Activated CD4-positive, alpha-beta T cell treated with anti-CD3 and anti-CD28 coated beads, Interleukin-2, amount 10 ng/mL, durations not matched to agents 7 days and 5 days (primary cell): ENCODE data around the gene TSC1. TPM values are rescaled to one million over a fixed set of nuclear protein-coding genes. Genes with fewer than 3 reads are reported as not detected.

Experiments used
- CTCF ChIA-PET: fragments of 350-600 bp; sonication (Branson Sonifier 250); formaldehyde crosslinking; loops from one replicate; lab custom pipeline; 2021; ENCODE audit warnings: antibody characterized with exemption; lab: Charles Lee
- POLR2A ChIA-PET: fragments of 350-600 bp; sonication (Branson Sonifier 250); formaldehyde crosslinking; loops from one replicate; lab custom pipeline; 2021; ENCODE audit warnings: antibody characterized with exemption; lab: Charles Lee
- DNase-seq: peaks from one replicate; pipeline ENCODE4 v3.0.0-alpha.2; 2020
- H3K27ac Mint-ChIP-seq: one replicate; pipeline ENCODE4 v1.8.0; 2021; ENCODE audit warnings: mild to moderate bottlenecking, moderate library complexity, mixed read lengths
- H3K27me3 Mint-ChIP-seq: one replicate; pipeline ENCODE4 v1.8.0; 2021; ENCODE audit warnings: mixed read lengths
- H3K36me3 Mint-ChIP-seq: one replicate; pipeline ENCODE4 v1.8.0; 2021; ENCODE audit warnings: low read depth, mixed read lengths
- H3K4me1 Mint-ChIP-seq: one replicate; pipeline ENCODE4 v1.8.0; 2021; ENCODE audit warnings: mixed read lengths
- H3K4me3 Mint-ChIP-seq: one replicate; pipeline ENCODE4 v1.8.0; 2021; ENCODE audit warnings: mild to moderate bottlenecking, moderate library complexity, mixed read lengths
- H3K9me3 Mint-ChIP-seq: one replicate; pipeline ENCODE4 v1.8.0; 2021; ENCODE audit warnings: mixed read lengths
- total RNA-seq, 2 experiments: library from RNA; stranded (reverse); gene quantifications; one replicate each; pipeline ENCODE4 v1.2.3, GENCODE V29; 2021

The TSC1 gene
- total RNA-seq, 2 experiments from 2014 or later = 36.8 to 37.6 TPM

DNA sequence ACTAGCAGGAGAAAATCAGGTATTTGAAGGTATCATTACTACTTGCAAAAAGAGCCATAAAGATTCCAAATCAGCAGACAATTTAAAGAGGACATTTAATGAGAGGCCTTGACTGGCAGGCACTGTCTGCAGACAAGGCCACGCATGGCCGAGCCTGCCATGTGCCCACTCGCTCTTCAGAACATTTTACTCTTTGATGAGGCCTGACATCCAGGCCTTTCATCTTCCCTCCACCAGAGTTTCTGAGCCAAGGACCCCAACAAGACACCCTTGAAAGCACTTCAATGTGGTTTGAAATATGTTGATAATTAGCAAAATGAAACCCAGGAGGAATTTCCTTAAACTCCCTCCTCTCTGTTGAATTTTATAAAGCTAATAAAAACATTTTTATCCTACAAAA is 82.8 kb downstream of the TSC1 start:
- H3K36me3 Mint-ChIP-seq = no peaks in the 10 kb centered on the region
- H3K9me3 Mint-ChIP-seq = no peaks in the 10 kb centered on the region
- CTCF ChIA-PET = interaction anchor here (0.6 to 1.3 kb wide), 3 partner anchors 11 to 59 kb away, joined by 3 read pairs; no protein-coding TSS in a partner anchor
- peaks cover 2% of the 10 kb centered on the region for H3K27me3 Mint-ChIP-seq
- peaks cover 5% of the 10 kb centered on the region for H3K4me1 Mint-ChIP-seq
- POLR2A ChIA-PET = interaction anchor here (0.7 kb wide), 1 partner anchor 1203 kb away, joined by 3 read pairs; no protein-coding TSS in a partner anchor
- H3K4me3 Mint-ChIP-seq = no peak overlapping the region
- no peak for DNase-seq
- no peak overlapping the region for H3K27ac Mint-ChIP-seq

DNA sequence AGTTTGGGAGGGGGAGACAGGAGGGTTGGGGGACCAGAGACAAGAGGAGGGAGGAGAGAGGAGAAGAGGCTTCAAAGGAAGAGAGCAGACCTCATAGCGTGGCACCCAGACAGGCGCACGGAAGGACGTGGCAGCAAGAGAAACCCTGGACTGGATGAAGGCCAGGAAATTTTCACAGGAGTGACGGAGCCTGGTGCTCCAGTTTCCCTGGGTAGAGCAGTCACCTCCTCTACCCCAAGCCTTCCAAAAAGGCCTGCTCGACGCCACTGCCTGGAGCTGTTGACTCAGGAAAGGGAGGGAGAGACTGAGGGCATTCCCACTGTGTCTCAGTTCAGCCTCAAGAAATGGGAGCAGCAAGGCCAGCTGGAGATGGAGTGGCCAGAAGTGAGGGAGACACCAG is 85.7 kb downstream of the TSC1 start:
- Mint-ChIP-seq H3K4me3 (no peak overlapping the region), H3K27me3 (no peaks in the 10 kb centered on the region), H3K9me3 (no peaks in the 10 kb centered on the region), H3K27ac (no peak overlapping the region), H3K36me3 (no peaks in the 10 kb centered on the region), H3K4me1 (peaks cover 13% of the 10 kb centered on the region)
- CTCF ChIA-PET = interaction anchor here (0.7 to 1.5 kb wide), 3 partner anchors 20 to 429 kb away, joined by 3 read pairs; partner anchors contain the start of gene SPACA9
- no peak for DNase-seq
- POLR2A ChIA-PET = no interaction called here

DNA sequence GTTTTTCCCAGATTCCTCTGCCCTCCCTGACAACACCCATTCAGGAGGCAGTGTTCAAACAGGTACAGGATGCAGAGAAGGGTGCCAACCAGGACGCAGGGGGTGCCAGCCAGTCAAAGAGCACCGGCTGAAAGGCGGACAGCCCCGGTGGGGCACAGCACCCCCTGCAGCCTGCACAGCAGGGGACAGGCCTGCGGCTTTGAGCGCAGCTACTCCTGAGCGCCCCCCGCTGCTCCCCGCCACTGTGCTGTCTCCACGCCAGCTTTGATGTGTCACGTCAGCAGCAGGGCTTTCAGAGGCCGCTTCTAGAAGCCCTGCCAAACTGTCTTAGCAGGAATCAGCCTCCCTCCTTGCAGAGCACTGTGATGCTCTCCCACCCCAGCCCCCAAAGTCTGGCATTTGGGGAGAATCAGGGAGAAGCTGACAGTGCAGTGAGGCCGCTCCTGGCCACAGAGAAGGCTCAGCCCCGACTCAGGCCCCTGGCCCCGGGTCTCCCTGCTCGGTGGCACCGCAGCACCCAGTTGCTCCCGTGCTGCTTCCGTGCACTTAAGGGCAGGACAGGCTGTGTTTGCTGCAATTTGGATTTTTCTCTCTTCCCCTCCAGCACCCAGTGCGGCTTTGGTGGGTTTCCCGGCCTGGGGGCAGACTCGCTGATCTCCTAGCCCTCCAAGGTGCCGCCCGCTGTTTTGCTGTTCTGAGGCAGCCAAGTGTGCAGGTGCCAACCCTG is 86.6 kb downstream of the TSC1 start:
- Mint-ChIP-seq H3K4me3 (no peak overlapping the region), H3K36me3 (no peaks in the 10 kb centered on the region), H3K27me3 (no peaks in the 10 kb centered on the region), H3K27ac (no peak overlapping the region), H3K9me3 (no peaks in the 10 kb centered on the region), H3K4me1 (peaks cover 13% of the 10 kb centered on the region)
- POLR2A ChIA-PET = no interaction called here
- CTCF ChIA-PET = interaction anchor here (1.5 kb wide), 1 partner anchor 42 kb away, joined by 3 read pairs; no protein-coding TSS in a partner anchor
- no peak for DNase-seq

DNA sequence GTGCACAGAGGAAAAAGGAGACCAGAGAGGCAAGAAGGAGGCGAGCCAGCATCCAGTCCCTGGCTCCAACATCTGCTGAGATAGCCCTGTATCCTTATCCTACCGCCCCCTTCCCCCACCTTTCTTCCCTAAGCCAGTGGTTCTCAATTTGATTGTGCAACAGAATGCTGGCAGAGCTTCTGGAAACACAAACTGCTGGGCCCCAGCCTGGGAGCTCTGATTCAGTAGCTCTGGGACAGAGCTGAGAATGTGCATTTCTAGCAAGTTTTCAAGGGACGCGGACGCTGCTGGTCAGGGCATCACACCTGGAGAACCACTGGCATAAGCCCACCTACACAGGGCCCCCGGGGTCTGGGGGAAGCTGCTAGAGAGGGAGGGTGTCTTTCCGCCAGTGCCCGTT is 87.4 kb downstream of the TSC1 start:
- no peak for DNase-seq
- ChIA-PET CTCF (interaction anchor here (1.4 kb wide), 1 partner anchor 10 kb away, joined by 3 read pairs; no protein-coding TSS in a partner anchor), POLR2A (no interaction called here)
- Mint-ChIP-seq H3K36me3 (no peaks in the 10 kb centered on the region), H3K9me3 (no peaks in the 10 kb centered on the region), H3K4me1 (peaks cover 8% of the 10 kb centered on the region), H3K27ac (peak overlapping the region; percentile 14), H3K4me3 (no peak overlapping the region), H3K27me3 (no peaks in the 10 kb centered on the region)

DNA sequence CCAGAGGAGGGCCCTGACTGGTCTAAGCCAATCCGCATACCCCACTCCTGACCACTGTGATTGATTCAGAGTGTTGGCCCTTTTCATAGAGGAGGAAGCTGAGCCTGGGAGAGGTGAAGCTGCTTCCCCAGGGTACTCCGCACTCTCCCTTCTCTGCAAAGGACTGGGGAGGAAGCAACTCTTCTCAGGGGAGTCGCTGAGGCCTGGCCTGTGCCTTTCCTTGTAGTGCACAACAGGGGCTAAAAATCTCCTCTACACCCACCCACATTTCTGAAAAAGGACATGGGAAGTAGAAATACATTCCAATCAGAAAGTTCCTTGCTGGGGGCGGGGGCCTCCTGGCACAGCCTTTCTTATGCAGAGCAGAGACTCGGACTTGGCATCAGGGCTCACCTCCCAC is 88.5 kb downstream of the TSC1 start:
- Mint-ChIP-seq H3K4me3 (no peak overlapping the region), H3K27ac (no peak overlapping the region)
- CTCF ChIA-PET = interaction anchor here (1.4 kb wide), 1 partner anchor 9 kb away, joined by 3 read pairs; no protein-coding TSS in a partner anchor

DNA sequence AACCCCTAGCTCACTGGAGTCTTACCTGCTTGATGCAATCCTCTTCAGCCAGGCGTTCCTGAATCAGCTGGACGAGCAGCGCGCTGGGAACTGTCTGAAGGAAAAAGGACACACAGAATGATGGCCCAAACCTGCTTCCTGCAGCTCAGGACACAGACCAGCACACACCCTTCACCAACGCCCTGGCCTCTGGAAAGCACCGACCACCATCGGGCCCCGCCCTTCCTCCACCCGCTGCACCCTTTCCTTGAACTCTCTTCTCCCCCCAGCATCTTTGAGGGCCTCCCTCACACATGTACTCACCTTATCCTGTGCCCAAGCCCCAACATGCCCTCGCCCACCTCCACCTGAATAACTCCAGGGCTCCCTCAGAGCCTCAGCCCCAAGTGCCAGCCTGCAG is 89.6 kb downstream of the TSC1 start:
- ChIA-PET CTCF (no interaction called here), POLR2A (no interaction called here)
- H3K36me3 Mint-ChIP-seq = no peaks in the 10 kb centered on the region
- no peaks in the 10 kb centered on the region for H3K27me3 Mint-ChIP-seq
- H3K27ac Mint-ChIP-seq = peak overlapping the region; percentile 15
- H3K4me3 Mint-ChIP-seq = no peak overlapping the region
- H3K9me3 Mint-ChIP-seq = no peaks in the 10 kb centered on the region
- peaks cover 24% of the 10 kb centered on the region for H3K4me1 Mint-ChIP-seq
- DNase-seq = no peak

More for the DNA sequence above, 88.5 kb downstream of the TSC1 start:
- POLR2A ChIA-PET = no interaction called here
- H3K27me3 Mint-ChIP-seq = no peaks in the 10 kb centered on the region
- no peaks in the 10 kb centered on the region for H3K9me3 Mint-ChIP-seq
- H3K36me3 Mint-ChIP-seq = no peaks in the 10 kb centered on the region
- peaks cover 19% of the 10 kb centered on the region for H3K4me1 Mint-ChIP-seq
- DNase-seq = no peak

DNA sequence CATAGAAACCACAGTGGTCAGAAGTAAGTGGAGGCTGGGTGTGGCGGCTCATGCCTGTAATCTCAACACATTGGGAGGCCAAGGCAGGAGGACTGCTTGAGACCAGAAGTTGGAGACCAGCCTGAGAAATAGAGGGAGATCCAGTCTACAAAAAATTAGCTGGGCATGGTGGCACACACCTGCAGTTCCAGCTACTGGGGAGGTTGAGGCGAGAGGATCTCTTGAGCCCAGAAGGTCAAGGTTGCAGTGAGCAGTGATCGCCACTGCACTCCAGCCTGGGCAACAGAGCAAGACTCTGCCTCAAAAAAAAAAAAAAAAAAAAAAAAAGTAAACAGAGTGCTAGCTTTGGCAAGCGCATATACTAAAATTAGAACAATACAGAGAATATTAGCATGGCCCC is 90.9 kb downstream of the TSC1 start:
- H3K4me3 Mint-ChIP-seq = no peak overlapping the region
- POLR2A ChIA-PET = no interaction called here
- CTCF ChIA-PET = no interaction called here
- no peak for DNase-seq
- no peaks in the 10 kb centered on the region for H3K9me3 Mint-ChIP-seq
- no peaks in the 10 kb centered on the region for H3K27me3 Mint-ChIP-seq
- H3K4me1 Mint-ChIP-seq = peaks cover 37% of the 10 kb centered on the region
- no peaks in the 10 kb centered on the region for H3K36me3 Mint-ChIP-seq
- no peak overlapping the region for H3K27ac Mint-ChIP-seq

DNA sequence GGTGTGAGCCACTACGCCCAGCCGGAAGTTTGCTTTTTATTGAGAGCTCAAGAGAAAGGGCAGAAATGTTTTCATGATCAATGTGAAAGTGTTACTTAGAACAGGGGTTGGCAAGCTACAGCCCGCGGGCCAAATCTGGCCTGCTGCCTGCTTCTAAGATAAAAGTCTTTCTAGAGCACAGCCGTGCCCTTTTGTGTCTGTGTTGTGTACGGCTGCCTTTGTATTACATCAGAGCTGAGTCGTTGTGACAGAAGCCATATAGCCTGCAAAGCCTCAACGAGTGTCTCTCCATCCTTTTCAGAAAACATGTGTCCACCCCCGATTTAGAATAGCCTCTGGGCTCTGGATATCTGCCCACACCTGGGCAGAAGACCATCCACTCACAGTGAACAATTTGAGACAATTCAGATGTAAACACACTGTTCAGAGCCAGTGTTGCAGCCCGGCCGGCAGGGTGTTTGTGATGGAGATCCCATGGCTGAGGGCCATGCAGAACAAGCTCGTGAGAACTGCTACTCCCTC is 95.2 kb downstream of the TSC1 start:
- Mint-ChIP-seq H3K27ac (peak overlapping the region; percentile 95), H3K27me3 (no peaks in the 10 kb centered on the region), H3K9me3 (no peaks in the 10 kb centered on the region), H3K4me3 (peak overlapping the region; percentile 60), H3K36me3 (no peaks in the 10 kb centered on the region), H3K4me1 (peaks cover 31% of the 10 kb centered on the region)
- DNase-seq = peak; percentile 33
- ChIA-PET CTCF (interaction anchor here (1.2 kb wide), 1 partner anchor 53 kb away, joined by 3 read pairs; no protein-coding TSS in a partner anchor), POLR2A (no interaction called here)

DNA sequence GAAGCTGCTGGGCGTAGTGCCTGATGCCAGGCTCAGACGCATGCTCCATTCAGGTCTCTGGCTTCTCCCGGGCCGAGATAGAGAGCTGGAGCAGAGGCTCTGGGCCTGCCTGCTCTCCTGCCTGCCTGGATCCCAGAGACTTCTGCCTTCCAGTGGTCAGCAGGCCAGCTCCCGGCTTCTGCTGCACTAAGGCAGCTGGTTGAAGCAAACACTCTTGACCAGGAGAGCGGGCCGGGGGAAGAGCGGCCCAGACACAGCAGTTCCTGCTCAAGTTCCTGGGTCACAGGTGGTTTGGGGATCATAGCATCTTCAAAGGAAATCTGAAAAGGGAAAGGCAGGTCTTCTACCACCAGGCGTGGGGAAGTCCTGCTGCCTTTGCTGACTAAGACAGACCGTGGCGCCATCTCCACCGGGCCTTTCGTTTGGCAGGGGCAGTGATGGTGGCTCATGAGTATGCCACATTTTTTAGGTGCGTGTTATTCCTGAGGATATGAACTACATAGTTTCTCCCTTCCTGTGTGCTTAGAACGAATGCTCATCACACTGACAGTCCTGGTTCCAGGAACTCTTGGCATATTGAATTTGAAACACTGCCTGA is 97.4 kb downstream of the TSC1 start:
- H3K27ac Mint-ChIP-seq = no peak overlapping the region
- H3K9me3 Mint-ChIP-seq = no peaks in the 10 kb centered on the region
- no peaks in the 10 kb centered on the region for H3K36me3 Mint-ChIP-seq
- peaks cover 31% of the 10 kb centered on the region for H3K4me1 Mint-ChIP-seq
- DNase-seq = no peak
- ChIA-PET POLR2A (no interaction called here), CTCF (interaction anchor here (1.1 kb wide), 2 partner anchors 9 to 55 kb away, joined by 3 read pairs; no protein-coding TSS in a partner anchor)
- H3K4me3 Mint-ChIP-seq = no peak overlapping the region
- no peaks in the 10 kb centered on the region for H3K27me3 Mint-ChIP-seq

DNA sequence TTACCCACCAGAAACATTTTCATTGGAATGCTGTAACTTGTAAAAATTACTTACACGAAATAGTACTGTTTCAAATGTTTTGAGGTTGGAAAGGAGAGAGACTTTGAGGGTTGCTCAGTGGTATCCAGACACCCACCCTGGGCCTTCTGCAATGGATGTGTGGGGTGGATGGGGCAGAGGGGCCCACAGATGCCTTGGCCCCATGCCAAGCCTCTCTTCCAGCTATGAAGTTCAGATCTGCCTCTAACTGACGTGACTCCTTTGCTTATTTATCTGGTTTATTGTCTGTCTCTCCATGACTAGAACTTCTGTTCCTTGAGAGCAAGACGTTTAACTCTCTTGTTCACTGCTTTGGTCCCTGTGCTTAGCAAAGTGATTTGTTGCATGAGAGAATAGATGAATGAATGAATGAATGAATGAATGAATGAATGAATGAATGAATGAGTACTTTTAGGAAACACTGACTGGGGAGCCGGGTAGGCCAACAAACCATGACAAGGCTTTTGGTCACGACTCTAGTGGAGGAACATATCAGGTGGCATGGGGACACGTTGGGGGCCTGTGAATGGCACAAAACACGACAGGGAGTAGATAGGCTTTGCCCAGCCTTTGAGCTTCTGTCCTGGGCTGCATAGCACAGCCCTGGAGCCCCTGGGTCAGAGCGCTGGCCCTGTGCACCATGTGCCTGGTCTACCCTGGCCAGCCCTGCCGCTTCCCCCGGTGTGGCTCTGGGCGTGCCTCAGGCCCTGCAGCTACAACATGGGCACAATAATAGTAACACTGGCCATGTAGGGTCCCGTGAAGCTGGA is 98.1 kb downstream of the TSC1 start:
- Mint-ChIP-seq H3K9me3 (no peaks in the 10 kb centered on the region), H3K27me3 (no peaks in the 10 kb centered on the region), H3K4me1 (peaks cover 24% of the 10 kb centered on the region), H3K36me3 (no peaks in the 10 kb centered on the region), H3K4me3 (no peak overlapping the region), H3K27ac (no peak overlapping the region)
- DNase-seq = no peak
- CTCF ChIA-PET = interaction anchor here (1.1 kb wide), 2 partner anchors 10 to 56 kb away, joined by 3 read pairs; no protein-coding TSS in a partner anchor
- POLR2A ChIA-PET = no interaction called here

DNA sequence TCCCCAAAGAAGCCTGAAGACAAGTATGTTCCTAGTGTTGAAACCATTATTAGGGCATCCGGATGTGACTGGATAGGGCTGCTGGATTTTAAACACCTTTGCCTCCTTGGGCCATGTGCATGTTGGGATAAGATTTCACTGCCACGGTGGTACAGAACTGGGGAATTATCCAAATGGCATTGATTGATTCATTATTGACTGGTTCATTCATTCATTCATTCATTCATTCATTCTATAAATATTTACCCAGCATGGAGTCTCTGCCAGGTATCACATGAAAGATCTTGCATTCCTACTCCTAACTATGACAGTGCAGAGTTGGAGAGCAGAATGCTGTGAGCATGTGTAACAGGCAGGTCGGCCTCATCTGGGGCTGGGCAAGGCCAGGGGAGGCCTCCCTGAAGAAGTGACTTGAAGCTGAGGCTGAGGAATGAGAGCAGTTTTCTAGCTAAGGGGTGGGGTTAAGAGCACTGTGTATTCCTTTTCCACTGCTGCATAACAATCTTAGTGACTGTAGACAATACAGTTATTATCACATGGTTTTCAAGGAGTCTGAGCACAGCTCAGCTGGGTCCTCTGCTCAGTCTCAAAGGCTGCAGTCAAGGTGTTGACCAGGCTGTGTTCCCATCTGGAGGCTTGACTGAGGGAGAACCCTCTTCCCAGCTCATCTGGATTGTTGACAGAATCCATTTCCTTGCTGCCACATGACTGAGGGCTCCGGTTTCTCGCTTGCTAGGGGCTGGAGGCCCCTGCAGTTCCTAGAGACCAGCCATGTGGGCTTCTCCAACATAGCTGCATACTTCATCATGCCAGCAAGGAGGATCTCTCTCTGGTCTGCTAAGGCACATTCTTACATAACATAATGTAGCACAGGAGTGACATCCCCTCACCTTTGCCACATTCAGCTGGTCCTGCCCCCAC is 102.0 kb downstream of the TSC1 start:
- Mint-ChIP-seq H3K9me3 (no peaks in the 10 kb centered on the region), H3K4me3 (no peak overlapping the region), H3K27ac (no peak overlapping the region), H3K36me3 (no peaks in the 10 kb centered on the region), H3K27me3 (no peaks in the 10 kb centered on the region), H3K4me1 (no peaks in the 10 kb centered on the region)
- CTCF ChIA-PET = no interaction called here
- POLR2A ChIA-PET = no interaction called here
- no peak for DNase-seq
